HG02571 (cell line): ENCODE data around the gene AWAT2.
"Not testable (repeated sequence)": the region's sequence is repeated elsewhere in the genome, so short reads cannot be mapped to it uniquely, and the experiment has no call there.

Source experiments
- ATAC-seq: cut with Tn5 transposase; IDR thresholded peaks from one replicate; pipeline ENCODE4 v1.9.1; 2021; ENCODE audit warnings: mild to moderate bottlenecking, moderate library complexity; ENCODE audit not compliant: unreplicated experiment

Gene AWAT2

GRCh38 chrX:70001708-70002341 lies 47.9 kb downstream of the AWAT2 start:
- ATAC-seq = no peak

- no peak for ATAC-seq
Measured at GRCh38 chrX:70001269-70001668, 48.5 kb downstream of the AWAT2 start.

GRCh38 chrX:69998299-69998698 lies 51.4 kb downstream of the AWAT2 start:
- not testable (repeated sequence) for ATAC-seq

- ATAC-seq = no peak
Measured at GRCh38 chrX:69996113-69996468, 53.6 kb downstream of the AWAT2 start.

GRCh38 chrX:69995362-69996112 lies 54.2 kb downstream of the AWAT2 start:
- no peak for ATAC-seq

- ATAC-seq = no peak
Measured at GRCh38 chrX:69993494-69993893, 56.2 kb downstream of the AWAT2 start.

GRCh38 chrX:69991685-69992084 lies 58.1 kb downstream of the AWAT2 start:
- ATAC-seq = no peak
